Natural killer cell (primary cell): ENCODE results near the gene ERC1. TPM values are rescaled to one million over a fixed set of nuclear protein-coding genes. Genes with fewer than 3 reads are reported as not detected.

Experiments
- ATAC-seq, 3 donors: fragments of 150-1000 bp in 2 of 3; fragments of 200-7000 bp in 1 of 3; cut with Tn5 transposase; 1 replicate in 1 of 3; 2 replicates in 2 of 3; pipeline ENCODE4 v1.10.0; 2021; ENCODE audit warnings: mild to moderate bottlenecking in 2 of 3, moderate library complexity in 2 of 3
- DNase-seq, 2 donors: peaks; one replicate each; pipeline versions ENCODE4 v3.0.0 to v3.0.0-alpha.2; 2013 to 2021; ENCODE audit warnings: mixed read lengths in 1 of 2
- H3K27ac ChIP-seq: one replicate; pipeline ENCODE4 v1.5.1; 2013; ENCODE audit warnings: mild to moderate bottlenecking, low read length
- H3K27me3 ChIP-seq: one replicate; pipeline ENCODE4 v1.6.1; 2013; ENCODE audit warnings: low read length; ENCODE audit not compliant: control insufficient read depth, insufficient read depth
- H3K36me3 ChIP-seq: one replicate; pipeline ENCODE4 v1.6.1; 2013; ENCODE audit warnings: low read length; ENCODE audit not compliant: control insufficient read depth, insufficient read depth
- H3K4me1 ChIP-seq: one replicate; pipeline ENCODE4 v1.6.1; 2013; ENCODE audit warnings: low read length; ENCODE audit not compliant: control insufficient read depth, insufficient read depth
- H3K4me3 ChIP-seq: one replicate; pipeline ENCODE4 v1.5.1; 2013; ENCODE audit warnings: low read length
- H3K9me3 ChIP-seq: one replicate; pipeline ENCODE4 v1.6.1; 2013; ENCODE audit warnings: low read length; ENCODE audit not compliant: control insufficient read depth, insufficient read depth
- H3K27ac Mint-ChIP-seq, 2 donors: one replicate each; pipeline ENCODE4 v1.8.0; 2022; ENCODE audit warnings: mild to moderate bottlenecking in 2 of 2, mixed read lengths in 2 of 2, moderate library complexity in 1 of 2
- H3K27me3 Mint-ChIP-seq, 2 donors: one replicate each; pipeline ENCODE4 v1.8.0; 2022; ENCODE audit warnings: low read depth in 2 of 2, mixed read lengths in 2 of 2
- H3K36me3 Mint-ChIP-seq: one replicate; pipeline ENCODE4 v1.8.0; 2022; ENCODE audit warnings: mixed read lengths
- H3K4me1 Mint-ChIP-seq, 2 donors: one replicate each; pipeline ENCODE4 v1.8.0; 2022; ENCODE audit warnings: mixed read lengths in 2 of 2
- H3K4me3 Mint-ChIP-seq: one replicate; pipeline ENCODE4 v1.8.0; 2022; ENCODE audit warnings: mild to moderate bottlenecking, moderate library complexity, mixed read lengths
- H3K9me3 Mint-ChIP-seq, 2 donors: one replicate each; pipeline ENCODE4 v1.8.0; 2022; ENCODE audit warnings: mixed read lengths in 2 of 2
- WGBS: methylation state at CpG from one replicate; pipeline ENCODE4 v1.1.7; 2013; ENCODE audit warnings: missing lambda C conversion rate; ENCODE audit not compliant: insufficient coverage; 5-methylcytosine and 5-hydroxymethylcytosine counted together
- intact Hi-C: fragments of 100-400 bp; cut with micrococcal nuclease; formaldehyde crosslinking; loops from one replicate; pipeline ENCODE4 v1.14.2; 2022
- total RNA-seq, 4 donors: library from RNA; stranded (reverse); fragments of 120-200 nt in 1 of 4; gene quantifications; one replicate each; pipeline versions ENCODE4 v1.2.3 to v1.2.4, GENCODE V29; 2013 to 2022
- TF ChIP-seq, protein P1 (sequence below): fragments of 200-600 bp; IDR thresholded peaks from one replicate; pipeline ENCODE4 v1.8.0; 2022; ENCODE audit warnings: antibody characterized with exemption

ERC1 gene
- total RNA-seq, 3 donors from 2014 or later (not counting 1 experiment from before 2014, with no cell fraction given), result 43.5 to 54.0 (median 44.9) TPM

GRCh38 chr12:1542599-1542998, 551.6 kb downstream of the ERC1 start:
- no peak for ATAC-seq
- no peaks in the 10 kb centered on the region for H3K4me1 Mint-ChIP-seq
- H3K27me3 Mint-ChIP-seq, result peaks cover 53 to 68% of the 10 kb centered on the region in 2 donors
- WGBS, result 87% methylated on average over 6 of the region's 7 CpGs
- peaks cover 30% of the 10 kb centered on the region for H3K27me3 ChIP-seq
- intact Hi-C loops, result no loop called here
- H3K4me3 ChIP-seq, result no peak overlapping the region
- TF ChIP-seq, protein P1, sequence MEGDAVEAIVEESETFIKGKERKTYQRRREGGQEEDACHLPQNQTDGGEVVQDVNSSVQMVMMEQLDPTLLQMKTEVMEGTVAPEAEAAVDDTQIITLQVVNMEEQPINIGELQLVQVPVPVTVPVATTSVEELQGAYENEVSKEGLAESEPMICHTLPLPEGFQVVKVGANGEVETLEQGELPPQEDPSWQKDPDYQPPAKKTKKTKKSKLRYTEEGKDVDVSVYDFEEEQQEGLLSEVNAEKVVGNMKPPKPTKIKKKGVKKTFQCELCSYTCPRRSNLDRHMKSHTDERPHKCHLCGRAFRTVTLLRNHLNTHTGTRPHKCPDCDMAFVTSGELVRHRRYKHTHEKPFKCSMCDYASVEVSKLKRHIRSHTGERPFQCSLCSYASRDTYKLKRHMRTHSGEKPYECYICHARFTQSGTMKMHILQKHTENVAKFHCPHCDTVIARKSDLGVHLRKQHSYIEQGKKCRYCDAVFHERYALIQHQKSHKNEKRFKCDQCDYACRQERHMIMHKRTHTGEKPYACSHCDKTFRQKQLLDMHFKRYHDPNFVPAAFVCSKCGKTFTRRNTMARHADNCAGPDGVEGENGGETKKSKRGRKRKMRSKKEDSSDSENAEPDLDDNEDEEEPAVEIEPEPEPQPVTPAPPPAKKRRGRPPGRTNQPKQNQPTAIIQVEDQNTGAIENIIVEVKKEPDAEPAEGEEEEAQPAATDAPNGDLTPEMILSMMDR, result no peak
- no peaks in the 10 kb centered on the region for H3K9me3 Mint-ChIP-seq
- H3K4me1 ChIP-seq, result no peaks in the 10 kb centered on the region
- H3K9me3 ChIP-seq, result no peaks in the 10 kb centered on the region
- H3K4me3 Mint-ChIP-seq, result no peak overlapping the region
- no peaks in the 10 kb centered on the region for H3K36me3 ChIP-seq
- no peak overlapping the region for H3K27ac ChIP-seq
- no peak overlapping the region for H3K27ac Mint-ChIP-seq
- H3K36me3 Mint-ChIP-seq, result no peaks in the 10 kb centered on the region
- DNase-seq, result no peak

DNA sequence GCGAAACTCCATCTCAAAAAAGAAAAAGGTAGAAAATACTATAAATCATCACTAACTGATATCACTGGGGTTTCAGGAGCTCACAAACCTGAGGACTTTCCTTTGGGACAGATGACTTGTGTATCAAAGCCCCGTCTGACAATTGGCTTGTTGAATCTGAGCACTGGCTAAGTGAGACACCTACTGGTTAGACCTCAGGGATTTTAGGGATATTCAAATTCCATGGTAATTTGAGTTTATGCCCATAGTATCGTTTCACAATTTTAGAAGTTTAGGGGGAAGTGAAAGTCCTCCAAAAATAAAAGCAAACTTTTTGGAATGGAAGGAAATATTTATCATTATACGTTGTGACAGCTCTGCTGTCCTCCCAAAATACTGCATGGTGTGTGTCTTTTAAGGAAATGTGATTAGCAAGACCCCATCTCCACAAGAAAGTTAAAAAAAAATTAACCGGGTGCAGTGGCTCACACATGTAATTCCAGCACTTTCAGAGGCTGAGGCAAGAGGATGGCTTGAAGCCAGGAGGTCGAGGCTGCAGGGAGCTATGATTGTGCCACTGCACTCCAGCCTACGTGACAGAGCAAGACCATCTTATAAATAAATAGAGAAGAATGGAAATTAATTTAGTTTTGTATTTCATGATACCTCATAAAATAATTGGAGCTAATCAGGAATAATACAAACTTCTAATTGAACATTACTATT, 554.1 kb downstream of the ERC1 start:
- H3K9me3 Mint-ChIP-seq, result no peaks in the 10 kb centered on the region
- no peak overlapping the region for H3K27ac Mint-ChIP-seq
- no peaks in the 10 kb centered on the region for H3K36me3 Mint-ChIP-seq
- WGBS, result 42% methylated on average over 5 of the region's 7 CpGs
- peaks cover 38 to 44% of the 10 kb centered on the region in 2 donors for H3K27me3 Mint-ChIP-seq
- Histone ChIP-seq H3K36me3 (no peaks in the 10 kb centered on the region), H3K27me3 (peaks cover 11% of the 10 kb centered on the region), H3K27ac (no peak overlapping the region), H3K4me1 (no peaks in the 10 kb centered on the region), H3K9me3 (no peaks in the 10 kb centered on the region), H3K4me3 (no peak overlapping the region)
- TF ChIP-seq, protein P1, result no peak
- H3K4me1 Mint-ChIP-seq, result no peaks in the 10 kb centered on the region
- ATAC-seq (no peak), DNase-seq (peak in 1 of 2 donors; percentile 13)
- no peak overlapping the region for H3K4me3 Mint-ChIP-seq
- intact Hi-C loops, result no loop called here

Other genes with a start within 250 kb of the ERC1 start
- 100 to 1,000 TPM; 177 to 203 (median 192) TPM for gene WNK1, start 238.6 kb upstream of the ERC1 start, total RNA-seq
- gene RAD52, start 41.5 kb upstream of the ERC1 start, total RNA-seq, result 10 to 100 TPM in 2 of 3 donors, 1 to 10 TPM in 1; 9.4 to 15.5 (median 13.7) TPM